NCI-H524 treated with DMSO at 0.1 percent for 48 hours (cell line): ENCODE results near the gene LTBP1.
A peak's percentile ranks its signal among the peaks of the same experiment; 100 is the strongest.

ENCODE experiments used
- DNase-seq: peaks from one replicate; lab custom pipeline; 2025; lab: John Stamatoyannopoulos, UW

LTBP1 gene

GRCh38 chr2:33205693-33206434 is 259.1 kb downstream of the LTBP1 start:
- no peak for DNase-seq

GRCh38 chr2:33207151-33207740 is 260.5 kb downstream of the LTBP1 start:
- DNase-seq = no peak

GRCh38 chr2:33208400-33208799 is 261.6 kb downstream of the LTBP1 start:
- no peak for DNase-seq

GRCh38 chr2:33209976-33210375 is 263.2 kb downstream of the LTBP1 start:
- DNase-seq = no peak

- DNase-seq = no peak
These were observed 263.9 kb downstream of the LTBP1 start for GRCh38 chr2:33210626-33211025.

- DNase-seq = no peak
These were observed 265.4 kb downstream of the LTBP1 start for GRCh38 chr2:33212151-33212550.

- no peak for DNase-seq
These were observed 266.5 kb downstream of the LTBP1 start for GRCh38 chr2:33213244-33213643.

- DNase-seq = no peak
These were observed 266.9 kb downstream of the LTBP1 start for GRCh38 chr2:33213648-33214047.

GRCh38 chr2:33214436-33214835 is 267.7 kb downstream of the LTBP1 start:
- DNase-seq = no peak

GRCh38 chr2:33214857-33215256 is 268.1 kb downstream of the LTBP1 start:
- DNase-seq = peak; percentile 81

GRCh38 chr2:33215299-33215698 is 268.5 kb downstream of the LTBP1 start:
- peak; percentile 60 for DNase-seq

GRCh38 chr2:33215983-33216382 is 269.2 kb downstream of the LTBP1 start:
- DNase-seq = no peak

GRCh38 chr2:33216508-33217182 is 269.9 kb downstream of the LTBP1 start:
- DNase-seq = no peak

- DNase-seq = no peak
These were observed 270.7 kb downstream of the LTBP1 start for GRCh38 chr2:33217406-33217805.

- DNase-seq = no peak
These were observed 272.4 kb downstream of the LTBP1 start for GRCh38 chr2:33219114-33219513.

GRCh38 chr2:33219850-33220275 is 273.1 kb downstream of the LTBP1 start:
- DNase-seq = no peak

GRCh38 chr2:33220533-33220932 is 273.8 kb downstream of the LTBP1 start:
- no peak for DNase-seq

GRCh38 chr2:33221046-33221784 is 274.5 kb downstream of the LTBP1 start:
- DNase-seq = no peak

- no peak for DNase-seq
These were observed 275.6 kb downstream of the LTBP1 start for GRCh38 chr2:33222309-33222708.

GRCh38 chr2:33223856-33224255 is 277.1 kb downstream of the LTBP1 start:
- DNase-seq = no peak

- no peak for DNase-seq
These were observed 278.6 kb downstream of the LTBP1 start for GRCh38 chr2:33225350-33225749.

GRCh38 chr2:33226546-33226945 is 279.8 kb downstream of the LTBP1 start:
- no peak for DNase-seq

- DNase-seq = no peak
These were observed 282.9 kb downstream of the LTBP1 start for GRCh38 chr2:33229646-33230045.
